GM19351 (cell line): ENCODE data around the gene C2orf81.

Experiments used
- ATAC-seq: cut with Tn5 transposase; IDR thresholded peaks from one replicate; pipeline ENCODE4 v1.9.1; 2021; ENCODE audit warnings: mild to moderate bottlenecking, moderate library complexity; ENCODE audit not compliant: unreplicated experiment

The C2orf81 gene

DNA sequence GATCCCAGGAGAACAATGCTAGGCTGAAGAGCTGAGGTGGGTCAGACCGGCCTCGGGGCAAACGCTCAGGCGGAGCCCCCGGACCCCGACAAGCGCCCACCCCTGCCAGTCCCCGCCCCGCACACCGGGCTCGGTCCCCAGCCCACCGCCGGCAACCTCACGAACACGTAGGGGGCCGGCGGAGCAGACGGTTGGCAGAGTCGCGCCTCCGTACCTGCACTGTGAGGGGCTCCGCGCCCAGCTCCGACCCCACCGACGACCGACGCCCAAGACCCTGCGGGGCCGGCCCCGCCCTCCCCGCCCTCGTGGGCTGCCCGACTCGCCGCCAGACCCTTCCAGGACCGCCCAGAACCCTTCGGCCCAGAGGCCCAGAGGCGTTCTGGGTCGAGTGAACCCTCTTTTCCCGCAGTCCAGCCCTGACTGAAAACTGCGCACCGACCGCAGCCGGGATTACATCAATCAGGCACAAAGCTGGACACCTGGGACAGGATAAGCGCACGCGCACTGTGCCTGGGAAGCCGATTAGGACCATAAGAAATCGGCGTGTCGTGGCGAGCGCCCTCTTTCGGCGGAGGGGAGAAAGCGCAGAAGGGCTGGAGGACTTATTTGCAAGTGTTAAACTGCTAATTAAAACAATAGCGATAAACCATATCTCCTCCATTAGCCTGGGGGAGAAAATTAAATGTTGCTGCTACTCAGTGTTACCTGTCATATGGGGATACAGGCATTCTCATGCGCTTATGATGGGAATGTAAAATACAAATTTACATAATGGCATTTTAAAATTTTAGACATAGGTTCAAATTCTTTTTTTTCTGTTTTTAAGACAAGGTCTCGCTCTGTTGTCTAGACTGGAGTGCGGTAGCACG, 29.6 kb downstream of the C2orf81 start:
- peak; percentile 71 for ATAC-seq

DNA sequence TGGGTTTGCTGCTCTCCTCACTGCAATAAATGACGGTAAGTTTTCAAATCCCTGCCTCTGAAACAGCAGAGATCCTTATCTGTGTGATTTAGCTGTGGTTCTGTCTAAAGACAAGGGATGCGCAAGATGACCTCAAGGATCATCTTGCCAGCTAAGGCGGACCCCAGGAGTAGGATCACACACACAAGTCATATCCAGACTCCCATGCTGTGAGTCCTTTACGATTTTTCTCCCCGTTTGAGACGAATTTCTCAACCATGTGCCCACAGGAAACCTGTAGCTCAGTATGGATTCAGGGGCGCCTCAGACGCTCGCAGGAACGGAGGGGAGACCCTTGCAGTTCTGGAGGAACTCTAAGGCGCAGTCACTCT, 30.2 kb downstream of the C2orf81 start:
- peak; percentile 12 for ATAC-seq

DNA sequence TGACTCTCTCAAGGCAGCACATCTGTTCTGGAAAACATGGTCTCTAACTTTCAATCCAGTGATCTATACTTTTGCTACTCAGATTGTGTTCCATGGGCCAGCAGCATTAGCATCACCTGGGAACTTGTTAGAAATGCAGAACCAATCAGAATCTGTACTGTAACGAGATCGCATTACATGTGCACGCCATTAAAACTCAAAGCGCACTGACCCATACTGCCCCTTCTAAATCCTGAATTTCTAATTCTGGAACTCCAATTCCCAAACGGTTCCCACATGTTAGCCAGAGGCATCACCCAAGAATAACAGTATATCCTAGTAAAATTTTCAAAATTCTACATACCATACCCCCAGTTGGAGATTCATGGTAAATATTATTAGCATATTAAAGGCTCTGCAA, 30.8 kb downstream of the C2orf81 start:
- ATAC-seq, result no peak

DNA sequence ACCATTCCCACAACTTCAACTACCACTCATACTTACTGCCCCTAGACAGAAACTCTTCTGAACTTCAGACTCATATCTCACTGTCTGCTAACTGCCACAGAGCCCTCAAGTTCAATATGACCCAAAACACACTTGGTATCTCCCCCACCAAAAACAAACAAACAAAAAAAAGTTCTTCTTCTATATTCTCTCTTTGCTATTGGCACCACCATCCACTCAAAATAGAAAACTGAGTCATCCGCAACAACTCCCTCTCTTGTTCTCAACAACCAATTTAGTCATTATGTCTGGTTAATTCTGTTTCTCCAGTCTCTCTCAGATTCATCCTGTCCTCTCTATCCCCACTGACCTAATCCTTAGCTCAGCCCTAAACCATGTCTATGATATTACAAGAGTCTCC, 34.1 kb downstream of the C2orf81 start:
- no peak for ATAC-seq

GRCh38 chr2:74385396-74385795, 36.0 kb downstream of the C2orf81 start:
- ATAC-seq, result no peak

DNA sequence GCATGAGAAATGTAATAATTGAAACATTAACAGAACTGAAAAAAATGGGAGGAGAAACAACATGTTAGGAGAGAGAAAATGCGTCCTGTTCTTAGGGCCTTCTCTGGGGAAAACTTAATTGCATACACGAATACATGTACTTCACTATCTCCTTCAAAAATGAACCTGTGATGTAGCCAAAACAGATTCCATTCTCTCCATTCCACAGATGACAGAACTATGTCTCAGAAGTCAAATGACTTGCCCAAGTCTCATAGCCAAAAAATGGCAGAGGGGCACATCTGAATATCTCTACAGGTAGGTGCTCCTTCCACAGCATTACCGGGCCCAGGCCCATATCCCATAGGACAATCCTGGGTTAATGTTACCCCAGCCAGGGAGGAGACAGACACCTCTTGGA, 37.4 kb downstream of the C2orf81 start:
- no peak for ATAC-seq

GRCh38 chr2:74383254-74383653, 38.2 kb downstream of the C2orf81 start:
- ATAC-seq, result no peak

- ATAC-seq, result no peak
These were observed 39.7 kb downstream of the C2orf81 start for GRCh38 chr2:74381751-74382150.

DNA sequence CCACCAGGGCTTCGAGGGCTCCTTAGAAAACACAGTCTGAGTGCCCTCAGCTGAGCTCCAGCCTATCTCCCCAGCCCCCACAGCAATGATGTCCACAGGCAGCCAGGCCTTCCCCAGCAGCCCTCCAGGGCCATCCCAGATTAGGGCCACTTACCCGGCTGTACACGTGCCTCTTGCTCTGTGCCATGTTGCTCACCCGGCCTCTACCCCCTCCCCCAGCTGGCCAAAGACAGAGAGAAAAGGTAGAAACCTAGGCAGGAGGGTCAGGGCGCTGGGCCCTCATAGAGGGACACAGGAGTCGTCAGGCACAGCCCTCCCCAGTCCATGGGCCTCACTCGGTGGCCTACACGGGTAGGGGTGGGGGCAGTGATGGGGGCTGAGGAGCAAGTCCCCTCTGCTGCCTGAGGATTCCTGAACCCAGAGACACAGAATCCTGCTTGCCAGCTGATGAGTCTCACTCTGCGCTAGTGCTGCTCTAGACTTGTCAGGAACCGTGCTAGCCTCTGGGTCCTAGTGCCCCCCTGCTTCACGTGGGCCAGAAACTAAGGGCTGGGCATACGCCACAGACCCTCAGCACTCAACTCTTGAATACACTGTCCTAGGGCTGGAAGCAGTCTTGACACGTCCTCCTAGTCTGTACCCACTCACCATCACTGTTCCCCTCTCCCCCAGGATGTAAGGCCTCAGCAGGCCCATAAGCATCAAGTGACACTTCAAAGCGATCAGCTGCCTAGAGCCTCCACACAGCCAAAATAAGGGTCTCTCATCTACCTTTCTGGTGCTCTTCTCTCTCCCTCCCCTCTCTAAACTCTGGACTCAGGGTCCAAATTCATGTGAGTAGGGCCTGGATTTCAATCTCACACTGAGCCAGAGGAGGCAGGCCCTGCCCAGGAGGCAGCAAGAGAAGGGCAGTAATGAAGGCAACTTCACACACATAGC, 41.3 kb downstream of the C2orf81 start, which contains the start of gene DCTN1:
Gene DCTN1 (minus strand): TSS at position 461 of the 939 bp plus-strand sequence. CDS start 274 bp downstream, at position 187.
- no peak for ATAC-seq

DNA sequence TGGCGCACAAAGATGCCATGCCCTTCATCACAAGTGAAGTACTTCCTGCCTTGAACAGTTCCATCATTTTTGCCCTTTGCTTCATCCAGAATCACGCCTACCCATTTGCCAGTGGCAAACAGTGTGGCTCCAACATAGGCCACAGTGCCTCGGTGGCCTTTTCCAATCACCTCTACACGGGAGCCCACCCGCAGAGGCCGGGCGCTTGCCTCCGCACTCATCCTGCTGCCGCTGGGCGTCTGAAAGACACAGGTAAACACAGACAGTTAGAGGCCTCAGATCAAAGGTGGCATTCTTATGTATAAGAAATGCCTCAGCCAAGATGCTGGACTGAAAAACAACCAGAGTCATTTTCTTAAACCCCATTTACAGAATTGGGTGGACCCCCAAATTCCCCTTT, 43.4 kb downstream of the C2orf81 start:
- no peak for ATAC-seq

GRCh38 chr2:74375838-74376237, 45.6 kb downstream of the C2orf81 start:
- ATAC-seq, result no peak

- no peak for ATAC-seq
These were observed 46.8 kb downstream of the C2orf81 start for GRCh38 chr2:74374509-74375205.

DNA sequence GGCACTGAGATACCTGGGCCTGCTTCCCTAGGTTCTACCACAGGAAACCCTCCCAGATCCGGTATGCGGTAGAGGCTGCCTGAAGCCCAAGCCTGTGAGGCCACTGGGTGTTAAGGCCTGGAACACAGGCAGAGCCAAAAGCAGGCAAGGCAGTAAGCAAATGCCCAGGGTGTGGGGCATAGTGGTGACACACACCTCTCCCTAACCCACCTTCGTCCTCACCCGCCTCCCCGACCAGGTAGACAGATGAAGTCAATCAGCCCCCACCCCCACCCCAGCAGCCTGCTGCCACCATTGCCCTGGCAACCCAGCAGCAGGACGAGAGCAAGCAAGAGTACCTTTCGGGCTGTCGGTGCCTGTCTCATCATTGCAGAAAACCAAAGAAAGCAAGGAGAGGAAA, 47.4 kb downstream of the C2orf81 start:
- no peak for ATAC-seq

- no peak for ATAC-seq
These were observed 48.2 kb downstream of the C2orf81 start for GRCh38 chr2:74373221-74373676.

DNA sequence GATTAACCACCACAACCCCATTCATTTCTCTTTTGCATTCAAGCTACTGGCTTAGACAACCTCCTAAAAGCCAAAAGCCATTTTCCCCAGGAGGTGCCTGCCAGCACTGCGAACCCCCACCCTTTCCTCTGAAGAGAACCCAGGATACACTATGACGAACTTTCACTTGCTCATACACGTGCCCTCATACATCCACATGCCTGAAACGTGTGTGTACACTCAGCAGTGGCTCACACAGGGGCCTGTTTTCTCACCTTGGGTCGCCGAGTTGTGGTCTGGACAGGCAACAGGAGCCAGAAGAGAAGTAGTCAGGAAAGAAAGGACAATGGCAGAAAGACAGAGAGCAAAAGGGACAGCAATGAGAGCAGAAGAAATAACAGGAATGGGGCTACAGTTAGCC, 48.7 kb downstream of the C2orf81 start:
- ATAC-seq, result no peak

DNA sequence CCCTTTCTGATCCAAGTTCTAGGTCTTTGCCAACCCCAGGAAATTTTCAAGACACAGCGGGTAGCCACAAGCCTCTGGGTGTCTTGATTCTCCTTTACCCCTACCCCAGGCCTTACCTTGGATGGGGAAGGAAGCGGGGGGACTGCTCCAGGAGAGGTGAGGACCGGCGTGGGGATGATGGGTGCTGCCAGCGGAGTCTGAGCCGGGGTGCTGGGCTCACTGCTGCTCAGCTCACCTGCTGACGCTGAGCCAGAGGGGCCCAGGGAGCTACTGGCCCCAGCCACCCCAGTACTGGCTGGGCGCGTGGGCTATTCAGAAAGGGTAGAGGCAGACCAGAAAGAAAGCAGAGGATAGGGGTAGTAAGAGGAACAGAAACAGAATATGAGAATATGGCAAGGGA, 50.0 kb downstream of the C2orf81 start:
- ATAC-seq, result no peak

GRCh38 chr2:74369976-74370375, 51.4 kb downstream of the C2orf81 start:
- ATAC-seq, result no peak

- no peak for ATAC-seq
These were observed 52.9 kb downstream of the C2orf81 start for GRCh38 chr2:74368499-74368898.

GRCh38 chr2:74367789-74368188, 53.6 kb downstream of the C2orf81 start:
- no peak for ATAC-seq

DNA sequence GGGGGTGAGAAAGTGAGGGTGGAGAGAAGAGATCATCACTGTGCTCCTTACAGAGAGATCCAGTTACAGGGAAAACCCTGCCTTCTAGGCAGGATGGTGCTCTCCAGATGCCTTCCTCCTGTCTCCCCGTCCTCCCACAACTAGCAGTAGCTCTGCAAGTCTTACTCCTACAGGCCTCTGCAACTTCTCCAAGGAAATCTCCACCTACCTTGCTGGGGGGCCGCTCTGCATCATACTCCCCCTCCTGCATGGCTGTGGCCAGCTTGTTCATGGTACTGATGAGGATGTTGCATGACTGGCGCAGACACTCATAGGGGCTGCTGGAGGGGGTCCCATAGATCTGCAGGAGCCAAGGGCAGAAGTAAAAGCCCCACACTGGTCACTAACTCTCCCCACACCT, 55.4 kb downstream of the C2orf81 start:
- no peak for ATAC-seq
